ENCODE measurements around the gene MYLIP. TPM values are rescaled to one million over a fixed set of nuclear protein-coding genes. Genes with fewer than 3 reads are reported as not detected.

Gene MYLIP
- total and polyA plus RNA-seq, 10 donors, result 12.5 to 66.8 (median 42.6) TPM

DNA sequence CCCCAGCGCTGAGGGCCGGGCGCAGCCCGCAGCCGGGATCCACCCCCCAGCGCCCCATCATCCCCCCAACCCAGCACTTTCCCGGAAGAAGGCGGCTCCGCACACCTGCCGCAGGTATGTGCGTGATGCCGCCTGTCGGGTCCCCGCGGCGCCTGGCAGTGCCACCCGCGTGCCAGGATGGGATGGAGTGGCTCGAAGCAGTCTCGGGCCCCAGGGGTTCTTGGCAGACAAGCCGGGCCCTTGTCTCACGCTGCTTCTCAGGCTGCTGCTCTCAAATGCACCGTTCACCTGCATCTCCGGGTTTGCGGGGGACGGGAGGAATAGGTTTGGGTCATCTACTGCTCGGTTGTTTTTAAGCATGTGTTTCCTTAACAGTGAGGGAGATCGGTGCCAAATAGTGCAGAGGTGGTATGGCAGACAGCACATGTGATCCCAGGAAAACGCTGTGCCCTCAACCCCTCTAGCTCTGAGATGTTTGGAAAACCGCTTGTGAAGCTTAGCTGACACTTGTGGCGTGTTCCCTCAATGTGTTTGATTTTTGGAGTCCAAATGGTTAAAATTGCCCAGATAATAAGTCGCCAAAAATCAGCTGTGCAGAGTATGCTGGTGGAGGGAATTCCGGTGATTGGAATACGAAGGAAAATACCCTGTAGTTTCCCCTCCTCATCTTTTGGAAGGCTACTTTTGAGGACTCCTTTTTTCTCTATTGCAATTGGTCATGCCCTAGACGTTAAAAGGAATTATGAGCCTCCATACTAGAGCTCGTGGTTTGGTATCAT lies 926 bp downstream of the MYLIP start:
- peaks cover 0 to 36% (median 5%) of the 10 kb centered on the region in 6 donors for H3K36me3 ChIP-seq
- no peaks in the 10 kb centered on the region for H3K9me3 ChIP-seq
- peak overlapping the region; percentile 76 to 97 (median 93) for H3K4me3 ChIP-seq
- WGBS, 5 donors, result 0 to 3% (median 2%) methylated on average over 28 to 36 of the region's 36 CpGs
- H3K4me1 ChIP-seq, result peaks cover 31 to 64% (median 46%) of the 10 kb centered on the region in 6 donors
- peak in 2 of 11 experiments; percentile 4 to 5 for TF ChIP-seq CTCF (IDR thresholded peaks at IDR 0.05 in 8 of 11, conservative IDR thresholded peaks at IDR 0.05 in 3 of 11)
- no peak for TF ChIP-seq POLR2AphosphoS5 (IDR thresholded peaks at IDR 0.05)
- peak overlapping the region; percentile 91 to 99 (median 97) for H3K27ac ChIP-seq
- DNase-seq, result no peak
- intact Hi-C loops (cut with DNase I; ENCODE audit: low total_unique reads), result loop anchor here (10.0 kb wide), 1 partner anchor 55 kb away; no protein-coding TSS in a partner anchor
- H3K27me3 ChIP-seq (replicated peaks in 1 of 7), result no peaks in the 10 kb centered on the region

DNA sequence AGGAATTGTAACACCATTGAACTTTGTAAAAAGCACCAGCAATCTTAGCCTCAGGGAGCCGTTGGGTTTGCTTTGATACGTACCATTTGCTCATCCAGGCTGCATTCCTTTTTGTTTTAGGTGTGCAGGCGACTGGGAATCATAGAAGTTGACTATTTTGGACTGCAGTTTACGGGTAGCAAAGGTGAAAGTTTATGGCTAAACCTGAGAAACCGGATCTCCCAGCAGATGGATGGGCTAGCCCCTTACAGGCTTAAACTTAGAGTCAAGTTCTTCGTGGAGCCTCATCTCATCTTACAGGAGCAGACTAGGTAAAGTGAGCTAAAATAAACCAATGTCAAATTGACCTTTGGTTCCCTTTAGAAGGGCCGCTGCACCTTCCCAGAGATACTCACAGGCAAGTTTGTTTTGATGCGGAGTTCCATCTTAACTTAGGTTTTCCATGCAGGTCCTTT lies 1.6 kb downstream of the MYLIP start:
- Histone ChIP-seq H3K4me3 (peak overlapping the region; percentile 76 to 97 (median 93)), H3K36me3 (peaks cover 0 to 42% (median 5%) of the 10 kb centered on the region in 6 donors), H3K27ac (peak overlapping the region; percentile 91 to 99 (median 97)), H3K4me1 (peaks cover 37 to 71% (median 52%) of the 10 kb centered on the region in 6 donors), H3K27me3 (replicated peaks in 1 of 7) (no peaks in the 10 kb centered on the region), H3K9me3 (no peaks in the 10 kb centered on the region)
- DNase-seq, result no peak
- 13 to 20% (median 17%) methylated on average over 8 of the region's 8 CpGs for WGBS, 5 donors
- intact Hi-C loops (cut with DNase I; ENCODE audit: low total_unique reads), result no loop called here
- TF ChIP-seq CTCF (IDR thresholded peaks at IDR 0.05 in 8 of 11, conservative IDR thresholded peaks at IDR 0.05 in 3 of 11), result no peak
- no peak for TF ChIP-seq POLR2AphosphoS5 (IDR thresholded peaks at IDR 0.05)
- no peak for TF ChIP-seq POLR2A (IDR thresholded peaks at IDR 0.05)

DNA sequence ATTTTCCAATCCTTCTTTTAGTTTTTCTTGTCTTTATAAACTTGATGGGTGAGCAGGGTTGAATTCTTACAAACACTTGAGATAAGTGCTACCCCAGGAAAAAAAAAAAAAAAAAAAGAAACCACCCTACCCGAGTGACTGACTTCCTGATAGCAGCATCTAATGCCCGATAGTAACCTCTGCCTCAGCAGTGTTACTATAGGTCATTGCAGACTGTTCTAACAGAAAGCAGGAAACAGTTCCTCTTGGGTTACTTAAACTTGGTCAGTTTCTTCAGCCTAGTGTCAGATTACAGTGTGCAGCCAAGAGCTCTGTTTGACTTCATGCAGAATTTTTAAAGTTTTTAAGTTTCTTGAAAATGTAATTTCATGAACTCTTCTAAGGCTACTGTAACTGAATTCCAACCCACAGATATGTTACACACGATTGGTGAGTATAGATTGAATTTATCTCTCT lies 2.1 kb downstream of the MYLIP start:
- Histone ChIP-seq H3K36me3 (peaks cover 0 to 45% (median 5%) of the 10 kb centered on the region in 6 donors), H3K9me3 (no peaks in the 10 kb centered on the region), H3K4me1 (peaks cover 39 to 76% (median 57%) of the 10 kb centered on the region in 6 donors), H3K27me3 (replicated peaks in 1 of 7) (no peaks in the 10 kb centered on the region), H3K27ac (peak overlapping the region; percentile 91 to 99 (median 97)), H3K4me3 (peak overlapping the region; percentile 76 to 97 (median 93))
- no peak for DNase-seq
- TF ChIP-seq POLR2A (IDR thresholded peaks at IDR 0.05), result no peak
- TF ChIP-seq POLR2AphosphoS5 (IDR thresholded peaks at IDR 0.05), result peak in 1 of 3 donors; percentile 70
- intact Hi-C loops (cut with DNase I; ENCODE audit: low total_unique reads), result no loop called here
- WGBS, 5 donors, result 0 to 8% (median 1%) methylated on average over 3 of the region's 3 CpGs

DNA sequence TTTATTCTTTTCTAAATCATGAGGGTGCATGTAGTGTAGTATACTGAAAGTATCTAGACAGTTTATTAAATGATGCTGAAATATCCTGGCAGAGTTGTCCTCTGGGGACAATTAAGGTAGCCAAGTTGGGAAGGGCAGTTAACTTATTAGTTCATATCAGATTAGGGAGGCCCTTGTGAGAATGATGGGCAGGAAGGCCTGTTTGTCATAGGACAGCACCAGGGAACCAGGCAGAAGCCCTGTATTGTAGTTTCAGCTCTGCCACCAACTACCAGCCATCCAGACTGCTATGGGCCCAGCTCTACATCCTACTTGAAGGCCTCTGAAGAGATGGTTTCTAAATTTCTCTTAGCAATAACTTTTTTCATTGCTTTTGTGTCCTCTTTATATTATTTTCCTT lies 4.0 kb downstream of the MYLIP start:
- intact Hi-C loops (cut with DNase I; ENCODE audit: low total_unique reads), result no loop called here
- Histone ChIP-seq H3K9me3 (no peaks in the 10 kb centered on the region), H3K4me1 (peaks cover 53 to 94% (median 76%) of the 10 kb centered on the region in 6 donors), H3K4me3 (peak overlapping the region in 4 of 8 donors; percentile 76 to 97 (median 88)), H3K27ac (peak overlapping the region in 4 of 8 donors; percentile 6 to 94 (median 16)), H3K27me3 (replicated peaks in 1 of 7) (no peaks in the 10 kb centered on the region), H3K36me3 (peaks cover 0 to 51% (median 5%) of the 10 kb centered on the region in 6 donors)
- no peak for DNase-seq
- TF ChIP-seq POLR2AphosphoS5 (IDR thresholded peaks at IDR 0.05) (no peak), CTCF (IDR thresholded peaks at IDR 0.05 in 8 of 11, conservative IDR thresholded peaks at IDR 0.05 in 3 of 11) (no peak), POLR2A (IDR thresholded peaks at IDR 0.05) (no peak)
